Upper lobe of left lung (tissue), 6 donors: ENCODE results near the gene CELSR1. TPM values are rescaled to one million over a fixed set of nuclear protein-coding genes. Genes with fewer than 3 reads are reported as not detected.

ENCODE experiments used
- ATAC-seq, 2 donors: fragments of 200-7000 bp; cut with Tn5 transposase; one replicate each; pipeline ENCODE4 v1.9.1; 2022; ENCODE audit warnings: mild to moderate bottlenecking in 2 of 2, moderate library complexity in 2 of 2; ENCODE audit not compliant: low FRiP score in 2 of 2
- DNase-seq, 2 donors: peaks; one replicate each; pipeline ENCODE4 v3.0.0-alpha.2; 2019 to 2020
- H3K27ac ChIP-seq, 4 donors: fragments of 200-600 bp; sonication (generic); one replicate each; pipeline ENCODE4 v1.5.1; 2016 to 2019
- H3K27me3 ChIP-seq, 4 donors: fragments of 200-600 bp; sonication (generic); one replicate each; pipeline ENCODE4 v1.5.1; 2017 to 2019
- H3K36me3 ChIP-seq, 4 donors: fragments of 200-600 bp; sonication (generic); one replicate each; pipeline ENCODE4 v1.5.1; 2016 to 2019
- H3K4me1 ChIP-seq, 4 donors: fragments of 200-600 bp; sonication (generic); one replicate each; pipeline ENCODE4 v1.5.1; 2018 to 2019
- H3K4me3 ChIP-seq, 4 donors: fragments of 200-600 bp; sonication (generic); one replicate each; pipeline ENCODE4 v1.5.1; 2017 to 2019; ENCODE audit warnings: mild to moderate bottlenecking in 2 of 4, moderate library complexity in 1 of 4
- H3K9me3 ChIP-seq, 4 donors: fragments of 200-600 bp; sonication (generic); one replicate each; pipeline ENCODE4 v1.5.1; 2018 to 2019
- EP300 ChIP-seq, 4 donors: sonication (generic); formaldehyde crosslinking; IDR thresholded peaks; one replicate each; pipeline ENCODE4 v1.5.1; 2017; ENCODE audit warnings: antibody characterized with exemption in 4 of 4, control low read depth in 2 of 4
- POLR2A ChIP-seq, 4 donors: fragments of 450-650 bp; IDR thresholded peaks; one replicate each; pipeline ENCODE4 v1.5.1; 2016 to 2017; ENCODE audit warnings: antibody characterized with exemption in 4 of 4, mild to moderate bottlenecking in 2 of 4
- POLR2AphosphoS5 ChIP-seq, 2 donors: sonication (generic); formaldehyde crosslinking; IDR thresholded peaks; one replicate each; pipeline ENCODE4 v1.5.1; 2017; ENCODE audit warnings: antibody characterized with exemption in 2 of 2
- WGBS, 2 donors: methylation state at CpG; one replicate each; pipeline ENCODE4 v1.1.5; 2017 to 2018; 5-methylcytosine and 5-hydroxymethylcytosine counted together
- total RNA-seq, 6 donors: library from RNA; depleted of rRNA in 4 of 6; stranded (reverse); fragments of >200 nt in 4 of 6; gene quantifications; one replicate each; pipeline versions ENCODE4 v1.1.0 to v1.2.1, GENCODE V29; 2016 to 2021
- TF ChIP-seq, protein P1 (sequence below), 6 experiments: fragments of 450-650 bp in 4 of 6; fragments of 200-600 bp in 2 of 6; sonication (generic) in 2 of 6; IDR thresholded peaks; one replicate each; pipeline ENCODE4 v1.5.1; 2016 to 2019; ENCODE audit warnings: antibody characterized with exemption in 6 of 6
- donor health status: DM: no; HTN: no; CAD: no; lungs with moderate emphysema.
- donor health status: DM: no; HTN: yes; CAD: no; lungs with severe emphysema.

CELSR1 gene
- total RNA-seq, 6 donors from 2014 or later, result 45.1 to 145 (median 80.1) TPM

DNA sequence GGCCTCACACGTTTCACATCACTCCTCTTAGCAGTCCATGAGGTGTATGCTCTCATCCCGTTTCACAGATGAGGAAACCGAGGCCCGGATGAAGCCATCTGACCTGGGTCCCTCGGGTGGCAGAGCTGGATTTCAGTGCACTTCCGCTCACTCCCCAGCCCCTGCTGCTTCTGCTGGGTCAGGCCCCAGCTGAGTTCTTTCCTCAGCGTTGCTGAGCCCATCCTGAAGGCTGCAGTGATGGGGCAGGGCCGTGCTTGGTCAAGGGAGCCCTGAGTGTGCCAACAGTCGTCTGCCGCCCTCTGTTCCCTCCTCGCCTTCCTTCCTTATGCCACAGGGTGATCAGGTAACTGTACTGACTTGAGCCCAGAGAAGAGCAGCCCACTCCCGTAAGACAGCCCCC, 189.8 kb downstream of the CELSR1 start:
- Histone ChIP-seq H3K4me3 (no peak overlapping the region), H3K27me3 (no peaks in the 10 kb centered on the region), H3K4me1 (peaks cover 0 to 13% (median 0%) of the 10 kb centered on the region in 4 donors), H3K9me3 (no peaks in the 10 kb centered on the region), H3K36me3 (peaks cover 32 to 96% (median 82%) of the 10 kb centered on the region in 4 donors), H3K27ac (no peak overlapping the region)
- 86 to 96% methylated on average over 10 to 12 of the region's 12 CpGs for WGBS, 2 donors
- ATAC-seq, result no peak
- DNase-seq, result peak in 1 of 2 donors; percentile 33
- no peak for TF ChIP-seq POLR2AphosphoS5 (IDR thresholded peaks at IDR 0.05)
- TF ChIP-seq, protein P1, sequence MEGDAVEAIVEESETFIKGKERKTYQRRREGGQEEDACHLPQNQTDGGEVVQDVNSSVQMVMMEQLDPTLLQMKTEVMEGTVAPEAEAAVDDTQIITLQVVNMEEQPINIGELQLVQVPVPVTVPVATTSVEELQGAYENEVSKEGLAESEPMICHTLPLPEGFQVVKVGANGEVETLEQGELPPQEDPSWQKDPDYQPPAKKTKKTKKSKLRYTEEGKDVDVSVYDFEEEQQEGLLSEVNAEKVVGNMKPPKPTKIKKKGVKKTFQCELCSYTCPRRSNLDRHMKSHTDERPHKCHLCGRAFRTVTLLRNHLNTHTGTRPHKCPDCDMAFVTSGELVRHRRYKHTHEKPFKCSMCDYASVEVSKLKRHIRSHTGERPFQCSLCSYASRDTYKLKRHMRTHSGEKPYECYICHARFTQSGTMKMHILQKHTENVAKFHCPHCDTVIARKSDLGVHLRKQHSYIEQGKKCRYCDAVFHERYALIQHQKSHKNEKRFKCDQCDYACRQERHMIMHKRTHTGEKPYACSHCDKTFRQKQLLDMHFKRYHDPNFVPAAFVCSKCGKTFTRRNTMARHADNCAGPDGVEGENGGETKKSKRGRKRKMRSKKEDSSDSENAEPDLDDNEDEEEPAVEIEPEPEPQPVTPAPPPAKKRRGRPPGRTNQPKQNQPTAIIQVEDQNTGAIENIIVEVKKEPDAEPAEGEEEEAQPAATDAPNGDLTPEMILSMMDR (IDR thresholded peaks at IDR 0.05), result no peak
- no peak for TF ChIP-seq EP300 (IDR thresholded peaks at IDR 0.05)
- TF ChIP-seq POLR2A (IDR thresholded peaks at IDR 0.05), result no peak

DNA sequence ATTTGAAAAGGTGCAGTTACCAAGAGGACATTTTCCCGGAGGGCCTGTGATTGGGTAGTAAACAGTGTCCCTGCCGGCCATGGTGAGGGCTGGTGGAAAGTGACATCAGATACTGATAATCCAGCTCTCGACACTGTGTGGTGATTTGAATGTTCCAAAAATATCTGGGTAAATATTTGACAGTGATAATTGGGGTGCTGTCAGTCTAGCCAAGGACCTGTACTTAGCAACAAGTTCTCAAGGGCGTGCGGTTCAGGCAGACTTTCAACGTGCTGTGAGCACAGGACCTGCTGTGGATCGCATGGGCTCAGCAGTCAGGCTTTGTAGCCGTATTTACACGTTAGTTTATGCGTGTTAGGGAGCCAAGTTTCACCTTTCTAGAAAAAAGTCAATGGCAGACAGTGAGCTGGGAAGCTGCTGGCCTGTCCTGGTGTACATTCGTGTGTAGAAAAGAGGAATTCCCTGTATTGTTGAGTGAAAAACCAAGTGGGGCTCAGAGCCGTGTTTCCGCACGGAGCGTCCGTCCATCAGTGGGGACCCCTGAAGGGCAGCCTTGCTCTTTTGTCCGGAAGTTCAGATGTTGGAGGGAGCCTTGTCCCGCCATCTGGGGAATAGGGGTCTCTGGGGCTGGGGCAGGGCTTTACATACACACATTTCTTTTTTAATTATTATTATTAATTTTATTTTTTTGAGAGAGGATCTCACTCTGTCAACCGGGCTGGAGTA, 190.6 kb downstream of the CELSR1 start:
- DNase-seq (peak in 1 of 2 donors; percentile 74), ATAC-seq (peak; percentile 28 to 65)
- TF ChIP-seq, protein P1 (IDR thresholded peaks at IDR 0.05), result no peak
- TF ChIP-seq POLR2A (IDR thresholded peaks at IDR 0.05) (no peak), POLR2AphosphoS5 (IDR thresholded peaks at IDR 0.05) (no peak)
- H3K4me1 ChIP-seq, result peaks cover 0 to 9% (median 0%) of the 10 kb centered on the region in 4 donors
- whole genome bisulfite sequencing, 2 donors, result 78% methylated on average over 19 of the region's 19 CpGs
- peaks cover 24 to 96% (median 80%) of the 10 kb centered on the region in 4 donors for H3K36me3 ChIP-seq
- no peak overlapping the region for H3K27ac ChIP-seq
- no peaks in the 10 kb centered on the region for H3K9me3 ChIP-seq
- H3K27me3 ChIP-seq, result no peaks in the 10 kb centered on the region
- no peak overlapping the region for H3K4me3 ChIP-seq

DNA sequence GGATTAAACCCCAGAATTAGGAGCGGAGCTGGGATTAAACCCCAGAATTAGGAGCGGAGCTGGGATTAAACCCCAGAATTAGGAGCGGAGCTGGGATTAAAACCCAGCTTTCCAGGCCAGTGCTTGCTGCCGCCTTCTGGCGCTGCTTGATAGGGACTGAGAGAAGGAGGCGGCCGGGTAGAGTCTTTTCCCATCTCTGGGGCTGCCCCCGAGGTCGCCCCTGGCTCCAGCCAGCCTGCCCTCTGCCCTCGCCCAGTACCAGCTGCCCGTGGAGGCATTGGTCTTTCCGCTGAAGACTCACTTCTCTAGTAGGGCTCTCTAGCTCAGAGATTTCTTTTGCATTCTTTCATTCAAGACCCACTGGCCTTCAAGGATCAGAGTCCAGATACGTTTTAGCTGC, 196.7 kb downstream of the CELSR1 start:
- H3K27ac ChIP-seq, result no peak overlapping the region
- TF ChIP-seq, protein P1 (IDR thresholded peaks at IDR 0.05), result no peak
- TF ChIP-seq POLR2AphosphoS5 (IDR thresholded peaks at IDR 0.05) (no peak), POLR2A (IDR thresholded peaks at IDR 0.05) (no peak), EP300 (IDR thresholded peaks at IDR 0.05) (no peak)
- no peaks in the 10 kb centered on the region for H3K27me3 ChIP-seq
- DNase-seq (no peak), ATAC-seq (no peak)
- no peaks in the 10 kb centered on the region for H3K9me3 ChIP-seq
- 92 to 94% methylated on average over 13 of the region's 13 CpGs for WGBS, 2 donors
- no peak overlapping the region for H3K4me3 ChIP-seq
- H3K36me3 ChIP-seq, result peaks cover 18 to 80% (median 52%) of the 10 kb centered on the region in 4 donors
- peaks cover 8 to 15% (median 11%) of the 10 kb centered on the region in 4 donors for H3K4me1 ChIP-seq

DNA sequence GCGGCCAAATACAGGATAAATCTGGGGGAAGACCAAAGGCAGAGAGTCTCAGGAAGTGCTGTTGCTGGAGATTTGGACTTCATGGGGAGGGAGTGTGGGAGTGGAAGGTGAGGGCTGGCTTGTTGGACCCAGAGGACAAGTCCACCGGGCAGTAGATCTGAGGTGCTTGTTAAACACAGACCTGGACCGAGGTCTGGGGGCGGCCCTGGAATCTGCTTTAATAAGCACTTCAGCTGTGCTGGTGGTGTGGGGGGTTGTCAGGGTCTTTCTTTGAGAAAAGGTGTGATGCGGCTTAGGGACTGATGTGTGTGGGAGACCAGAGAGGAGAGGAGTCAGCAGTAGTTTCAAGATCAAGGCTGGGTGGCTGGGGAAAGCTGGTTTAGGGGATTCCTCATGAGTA, 197.5 kb downstream of the CELSR1 start:
- Histone ChIP-seq H3K4me3 (no peak overlapping the region), H3K27me3 (no peaks in the 10 kb centered on the region), H3K9me3 (no peaks in the 10 kb centered on the region), H3K4me1 (peaks cover 9 to 19% (median 12%) of the 10 kb centered on the region in 4 donors), H3K36me3 (peaks cover 18 to 75% (median 46%) of the 10 kb centered on the region in 4 donors), H3K27ac (no peak overlapping the region)
- no peak for TF ChIP-seq EP300 (IDR thresholded peaks at IDR 0.05)
- TF ChIP-seq POLR2A (IDR thresholded peaks at IDR 0.05), result no peak
- TF ChIP-seq POLR2AphosphoS5 (IDR thresholded peaks at IDR 0.05), result no peak
- TF ChIP-seq, protein P1 (IDR thresholded peaks at IDR 0.05), result no peak
- ATAC-seq (no peak), DNase-seq (no peak)
- 91 to 94% methylated on average over 5 of the region's 5 CpGs for WGBS, 2 donors
